A549 (cell line): ENCODE results near the gene FSTL4. TPM values are rescaled to one million over a fixed set of nuclear protein-coding genes. Genes with fewer than 3 reads are reported as not detected.

Source experiments
- ATAC-seq, 2 experiments: fragments of 200-7000 bp in 1 of 2; fragments of >200 bp in 1 of 2; cut with Nextera tagmentation in 1 of 2; cut with Tn5 transposase in 1 of 2; 3 replicates each; pipeline versions ENCODE4 v1.8.0 to v1.9.1; 2018 to 2020; ENCODE audit warnings: mild to moderate bottlenecking in 1 of 2, moderate library complexity in 1 of 2
- CTCF ChIA-PET: fragments of 300-600 bp; sonication (Branson Sonifier 250); formaldehyde crosslinking; extraction: SDS; loops from one replicate; lab custom pipeline; 2021; ENCODE audit warnings: antibody characterized with exemption, inconsistent platforms; lab: Yijun Ruan, JAX
- POLR2A ChIA-PET: fragments of 350-600 bp; formaldehyde crosslinking; extraction: SDS; loops from one replicate; lab custom pipeline; 2021; ENCODE audit warnings: antibody characterized with exemption, inconsistent platforms; lab: Yijun Ruan, JAX
- DNase-seq, 2 experiments: peaks; one replicate each; pipeline versions ENCODE4 v3.0.0 to v3.0.0-alpha.2; 2011 to 2016; ENCODE audit warnings: low read depth in 1 of 2, low spot score in 1 of 2
- FAIRE-seq: peaks from 2 replicates; lab custom pipeline; 2011; peaks lifted over from hg19 to GRCh38; lab: Jason Lieb, UNC
- H3K27ac ChIP-seq, 2 experiments: fragments of >200 bp; sonication (Bioruptor Twin); formaldehyde crosslinking; 3 replicates each; pipeline ENCODE4 v1.5.1; 2016 to 2017
- H3K4me1 ChIP-seq: fragments of >200 bp; sonication (Bioruptor Twin); formaldehyde crosslinking; 3 replicates; pipeline ENCODE4 v1.6.1; 2016
- H3K4me2 ChIP-seq: fragments of >200 bp; sonication (Bioruptor Twin); formaldehyde crosslinking; 3 replicates; pipeline ENCODE4 v1.6.1; 2016
- H3K4me3 ChIP-seq: fragments of >200 bp; sonication (Bioruptor Twin); formaldehyde crosslinking; 3 replicates; pipeline ENCODE4 v1.5.1; 2016
- H3K9me3 ChIP-seq: fragments of >200 bp; sonication (Bioruptor Twin); formaldehyde crosslinking; 3 replicates; pipeline ENCODE4 v1.6.1; 2016
- CHD2 ChIP-seq: fragments of 150-350 bp; IDR thresholded peaks from 2 replicates; pipeline ENCODE4 v1.6.1; 2014; ENCODE audit warnings: low read length; ENCODE audit not compliant: partially characterized antibody
- EHF ChIP-seq: fragments of 250-450 bp; sonication (Bioruptor Pico); IDR thresholded peaks from 2 replicates; pipeline ENCODE4 v1.5.0; 2020; ENCODE audit warnings: mild to moderate bottlenecking
- EHMT2 ChIP-seq: fragments of 200-600 bp; sonication (generic); IDR thresholded peaks from 2 replicates; pipeline ENCODE4 v1.6.1; 2016; ENCODE audit warnings: antibody characterized with exemption, low read depth, mild to moderate bottlenecking, moderate library complexity
- FOSB ChIP-seq: fragments of 250-450 bp; sonication (Bioruptor Pico); IDR thresholded peaks from 2 replicates; pipeline ENCODE4 v1.5.0; 2020; ENCODE audit warnings: mild to moderate bottlenecking, moderate library complexity
- FOSL2 ChIP-seq, 2 experiments: fragments of 450-650 bp in 1 of 2; fragments of >200 bp in 1 of 2; sonication (Bioruptor Twin) in 1 of 2; formaldehyde crosslinking; IDR thresholded peaks; 2 replicates each; pipeline versions ENCODE4 v1.5.0 to v1.6.1; 2016 to 2020; ENCODE audit warnings: mild to moderate bottlenecking in 1 of 2, moderate library complexity in 1 of 2
- GATA3 ChIP-seq: IDR thresholded peaks from 2 replicates; pipeline ENCODE4 v1.6.1; 2012; ENCODE audit warnings: borderline replicate concordance
- HEYL ChIP-seq: fragments of 250-450 bp; sonication (Bioruptor Pico); IDR thresholded peaks from 2 replicates; pipeline ENCODE4 v1.8.0; 2021; ENCODE audit warnings: mild to moderate bottlenecking, moderate library complexity
- HOXB5 ChIP-seq: fragments of 250-450 bp; sonication (Bioruptor Pico); IDR thresholded peaks from 2 replicates; pipeline ENCODE4 v1.5.0; 2020; ENCODE audit warnings: mild to moderate bottlenecking, moderate library complexity
- JUNB ChIP-seq: fragments of >200 bp; sonication (Bioruptor Twin); formaldehyde crosslinking; IDR thresholded peaks from 2 replicates; pipeline ENCODE4 v1.6.1; 2016
- KDM1A ChIP-seq: fragments of 200-600 bp; sonication (generic); IDR thresholded peaks from 2 replicates; pipeline ENCODE4 v1.6.1; 2016; ENCODE audit warnings: low read depth, mild to moderate bottlenecking
- MYC ChIP-seq: IDR thresholded peaks from 2 replicates; pipeline ENCODE4 v1.6.1; 2012; ENCODE audit warnings: mild to moderate bottlenecking, inconsistent platforms, low read length, improper control_type of control experiment, borderline replicate concordance
- PHF8 ChIP-seq: fragments of 200-600 bp; sonication (generic); IDR thresholded peaks from 2 replicates; pipeline ENCODE4 v1.6.1; 2016; ENCODE audit warnings: low read depth, mild to moderate bottlenecking, antibody characterized with exemption, moderate library complexity, borderline replicate concordance
- POLR2AphosphoS2 ChIP-seq: conservative IDR thresholded peaks from 2 replicates; pipeline ENCODE4 v1.6.1; 2012; ENCODE audit warnings: low read length, improper control_type of control experiment, inconsistent platforms
- RARB ChIP-seq: fragments of 250-450 bp; sonication (Bioruptor Pico); IDR thresholded peaks from 2 replicates; pipeline ENCODE4 v1.8.0; 2021; ENCODE audit warnings: mild to moderate bottlenecking, moderate library complexity
- ZC3H11A ChIP-seq: fragments of 450-650 bp; IDR thresholded peaks from 2 replicates; pipeline ENCODE4 v1.6.1; 2014; ENCODE audit warnings: antibody characterized with exemption, mild to moderate bottlenecking
- ZFP36 ChIP-seq: fragments of 450-650 bp; IDR thresholded peaks from 2 replicates; pipeline ENCODE4 v1.6.1; 2014; ENCODE audit warnings: borderline replicate concordance; ENCODE audit not compliant: partially characterized antibody
- ZSCAN20 ChIP-seq: fragments of 250-450 bp; sonication (Bioruptor Pico); IDR thresholded peaks from 2 replicates; pipeline ENCODE4 v1.8.0; 2022; ENCODE audit warnings: mild to moderate bottlenecking, moderate library complexity
- WGBS: methylation state at CpG from one replicate; pipeline ENCODE4 v1.1.6; 2017; ENCODE audit errors: missing lambda C conversion rate; 5-methylcytosine and 5-hydroxymethylcytosine counted together
- polyA plus RNA-seq, 4 experiments: library from polyadenylated mRNA; depleted of rRNA in 3 of 4; stranded (reverse); fragments of >200 nt; fragmentation: RNase III in 1 of 4; extraction: RNeasy Plus Mini Kit Qiagen cat#74134 plus additional on column Dnase treatment in 1 of 4; gene quantifications; 2 replicates in 3 of 4; 3 replicates in 1 of 4; pipeline ENCODE4 v1.2.3, GENCODE V29; 2011 to 2017
- TF ChIP-seq, protein P1 (sequence below): fragments of 200-600 bp; sonication (generic); IDR thresholded peaks from 2 replicates; pipeline ENCODE4 v1.6.1; 2016; ENCODE audit warnings: antibody characterized with exemption, mild to moderate bottlenecking, moderate library complexity
- TF ChIP-seq, protein P2 (sequence below): fragments of 250-450 bp; sonication (Bioruptor Pico); IDR thresholded peaks from 2 replicates; pipeline ENCODE4 v1.5.0; 2020; ENCODE audit warnings: low read depth, mild to moderate bottlenecking, moderate library complexity
- TF ChIP-seq, protein P3 (sequence below): fragments of >200 bp; sonication (Bioruptor Twin); formaldehyde crosslinking; IDR thresholded peaks from 2 replicates; pipeline ENCODE4 v1.6.1; 2016
- TF ChIP-seq, protein P4 (sequence below): fragments of 250-450 bp; sonication (Bioruptor Pico); IDR thresholded peaks from 2 replicates; pipeline ENCODE4 v1.5.0; 2021; ENCODE audit warnings: mild to moderate bottlenecking, moderate library complexity, borderline replicate concordance

The FSTL4 gene
- polyA plus RNA-seq, 2 of the 4 experiments (the other 2 are of a cell fraction), result 1.6 to 1.8 TPM

DNA sequence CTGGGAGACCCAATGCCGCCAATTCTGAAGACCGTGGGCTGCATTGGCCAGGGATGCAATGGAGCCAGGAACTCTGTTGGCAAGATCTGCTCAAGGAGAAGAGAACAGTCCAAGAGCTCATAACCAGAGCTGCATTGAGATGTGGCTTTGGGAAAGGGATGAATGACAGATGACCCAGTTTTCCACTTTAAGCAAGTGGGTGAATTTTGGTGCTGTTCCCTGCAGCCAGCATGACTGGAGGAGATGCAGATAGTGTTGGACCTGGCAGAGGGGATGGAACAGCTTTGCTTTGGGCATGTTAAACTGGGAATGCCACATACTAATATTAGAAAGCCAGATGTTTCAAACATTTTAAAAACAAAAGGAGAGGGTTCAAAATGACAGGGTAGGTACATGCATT, 143.1 kb downstream of the FSTL4 start:
- CTCF ChIA-PET, result no interaction called here
- Histone ChIP-seq H3K4me2 (no peak overlapping the region), H3K4me3 (no peak overlapping the region), H3K4me1 (no peaks in the 10 kb centered on the region), H3K27ac (no peak overlapping the region), H3K9me3 (no peaks in the 10 kb centered on the region)
- DNase-seq (no peak), ATAC-seq (no peak), FAIRE-seq (no peak)
- POLR2A ChIA-PET, result no interaction called here
- 73% methylated on average over 2 of the region's 2 CpGs for WGBS
- no peak for TF ChIP-seq RARB (CRISPR knock-in tag)
- no peak for TF ChIP-seq EHMT2
- TF ChIP-seq ZSCAN20 (CRISPR knock-in tag), result no peak

DNA sequence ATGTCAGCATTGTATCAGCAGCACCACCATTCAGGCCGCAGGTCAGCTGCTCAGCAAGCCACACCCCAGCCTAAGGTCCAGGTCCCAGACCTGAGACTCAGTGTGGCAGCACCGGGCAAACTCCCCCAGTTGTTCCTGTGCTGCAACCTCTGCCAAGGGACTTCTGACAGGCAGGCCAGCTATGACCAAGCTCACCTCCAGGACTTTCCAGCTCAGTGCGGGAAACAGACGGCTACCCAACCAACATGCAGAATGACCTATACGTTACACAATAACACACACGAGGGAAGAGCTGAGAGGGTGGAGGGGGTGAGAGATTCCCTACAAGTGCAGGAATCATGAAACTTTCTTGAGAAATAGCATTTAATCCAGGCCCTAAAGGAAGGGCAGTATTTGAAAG, 143.7 kb downstream of the FSTL4 start:
- no peak for TF ChIP-seq HEYL (CRISPR knock-in tag)
- TF ChIP-seq, protein P1, sequence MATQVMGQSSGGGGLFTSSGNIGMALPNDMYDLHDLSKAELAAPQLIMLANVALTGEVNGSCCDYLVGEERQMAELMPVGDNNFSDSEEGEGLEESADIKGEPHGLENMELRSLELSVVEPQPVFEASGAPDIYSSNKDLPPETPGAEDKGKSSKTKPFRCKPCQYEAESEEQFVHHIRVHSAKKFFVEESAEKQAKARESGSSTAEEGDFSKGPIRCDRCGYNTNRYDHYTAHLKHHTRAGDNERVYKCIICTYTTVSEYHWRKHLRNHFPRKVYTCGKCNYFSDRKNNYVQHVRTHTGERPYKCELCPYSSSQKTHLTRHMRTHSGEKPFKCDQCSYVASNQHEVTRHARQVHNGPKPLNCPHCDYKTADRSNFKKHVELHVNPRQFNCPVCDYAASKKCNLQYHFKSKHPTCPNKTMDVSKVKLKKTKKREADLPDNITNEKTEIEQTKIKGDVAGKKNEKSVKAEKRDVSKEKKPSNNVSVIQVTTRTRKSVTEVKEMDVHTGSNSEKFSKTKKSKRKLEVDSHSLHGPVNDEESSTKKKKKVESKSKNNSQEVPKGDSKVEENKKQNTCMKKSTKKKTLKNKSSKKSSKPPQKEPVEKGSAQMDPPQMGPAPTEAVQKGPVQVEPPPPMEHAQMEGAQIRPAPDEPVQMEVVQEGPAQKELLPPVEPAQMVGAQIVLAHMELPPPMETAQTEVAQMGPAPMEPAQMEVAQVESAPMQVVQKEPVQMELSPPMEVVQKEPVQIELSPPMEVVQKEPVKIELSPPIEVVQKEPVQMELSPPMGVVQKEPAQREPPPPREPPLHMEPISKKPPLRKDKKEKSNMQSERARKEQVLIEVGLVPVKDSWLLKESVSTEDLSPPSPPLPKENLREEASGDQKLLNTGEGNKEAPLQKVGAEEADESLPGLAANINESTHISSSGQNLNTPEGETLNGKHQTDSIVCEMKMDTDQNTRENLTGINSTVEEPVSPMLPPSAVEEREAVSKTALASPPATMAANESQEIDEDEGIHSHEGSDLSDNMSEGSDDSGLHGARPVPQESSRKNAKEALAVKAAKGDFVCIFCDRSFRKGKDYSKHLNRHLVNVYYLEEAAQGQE, result no peak
- TF ChIP-seq KDM1A, result no peak
- no peak for TF ChIP-seq ZSCAN20 (CRISPR knock-in tag)
- no peak for TF ChIP-seq FOSL2 (IDR thresholded peaks at IDR 0.05)
- TF ChIP-seq FOSL2 (CRISPR knock-in tag; IDR thresholded peaks at IDR 0.05), result no peak
- TF ChIP-seq, protein P2, sequence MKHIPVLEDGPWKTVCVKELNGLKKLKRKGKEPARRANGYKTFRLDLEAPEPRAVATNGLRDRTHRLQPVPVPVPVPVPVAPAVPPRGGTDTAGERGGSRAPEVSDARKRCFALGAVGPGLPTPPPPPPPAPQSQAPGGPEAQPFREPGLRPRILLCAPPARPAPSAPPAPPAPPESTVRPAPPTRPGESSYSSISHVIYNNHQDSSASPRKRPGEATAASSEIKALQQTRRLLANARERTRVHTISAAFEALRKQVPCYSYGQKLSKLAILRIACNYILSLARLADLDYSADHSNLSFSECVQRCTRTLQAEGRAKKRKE (CRISPR knock-in tag), result no peak
- TF ChIP-seq FOSB, result no peak
- no peak for TF ChIP-seq GATA3
- TF ChIP-seq POLR2AphosphoS2, result no peak
- TF ChIP-seq ZFP36, result no peak
- TF ChIP-seq, protein P3, sequence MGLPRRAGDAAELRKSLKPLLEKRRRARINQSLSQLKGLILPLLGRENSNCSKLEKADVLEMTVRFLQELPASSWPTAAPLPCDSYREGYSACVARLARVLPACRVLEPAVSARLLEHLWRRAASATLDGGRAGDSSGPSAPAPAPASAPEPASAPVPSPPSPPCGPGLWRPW, result no peak
- no peak for TF ChIP-seq HOXB5 (CRISPR knock-in tag)
- TF ChIP-seq EHF, result no peak
- TF ChIP-seq CHD2, result no peak
- TF ChIP-seq MYC, result no peak
- TF ChIP-seq ZC3H11A, result no peak
- no peak for ATAC-seq
- ChIA-PET POLR2A (no interaction called here), CTCF (interaction anchor here (1.2 kb wide), 1 partner anchor 10 kb away, joined by 3 read pairs; no protein-coding TSS in a partner anchor)
- WGBS, result 75% methylated on average over 5 of the region's 6 CpGs
- H3K4me2 ChIP-seq, result no peak overlapping the region
- H3K9me3 ChIP-seq, result no peaks in the 10 kb centered on the region
- no peak overlapping the region for H3K4me3 ChIP-seq
- H3K27ac ChIP-seq, result no peak overlapping the region
- FAIRE-seq, result no peak
- no peak for DNase-seq
- H3K4me1 ChIP-seq, result no peaks in the 10 kb centered on the region

DNA sequence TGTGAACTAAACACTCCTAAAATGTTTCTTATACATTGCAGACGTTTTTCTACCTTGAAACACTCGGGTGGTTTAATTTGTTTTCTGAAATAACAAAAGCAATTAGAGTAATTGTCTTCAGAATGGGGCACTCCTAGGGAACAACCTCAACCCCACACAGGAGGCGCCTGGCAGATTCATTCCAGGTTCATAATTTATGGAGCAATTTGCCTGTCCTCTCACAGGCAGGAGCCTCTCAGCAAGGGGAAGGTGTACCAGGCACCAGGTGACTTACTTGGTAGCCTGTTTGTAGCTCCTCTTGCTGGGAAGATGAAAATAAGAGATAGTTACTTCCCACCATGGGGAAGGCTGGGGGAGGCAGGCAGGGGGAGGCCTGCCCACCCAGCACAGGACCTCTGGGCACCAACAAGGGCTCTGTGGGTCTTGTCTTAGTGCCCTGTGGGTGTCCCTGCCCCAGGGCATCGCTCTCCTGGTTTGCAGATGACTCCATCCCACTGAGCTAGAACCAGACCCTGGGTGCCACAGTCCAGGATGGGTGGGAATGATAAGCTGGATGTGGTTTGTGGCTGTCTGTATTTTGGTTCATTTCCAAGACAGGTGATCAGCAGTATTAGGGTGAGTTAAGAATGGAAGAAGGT, 144.4 kb downstream of the FSTL4 start:
- ATAC-seq (no peak), FAIRE-seq (no peak), DNase-seq (no peak)
- ChIA-PET POLR2A (no interaction called here), CTCF (interaction anchor here (1.2 kb wide), 1 partner anchor 11 kb away, joined by 3 read pairs; no protein-coding TSS in a partner anchor)
- 44% methylated on average over 4 of the region's 4 CpGs for WGBS
- no peaks in the 10 kb centered on the region for H3K4me1 ChIP-seq
- TF ChIP-seq HOXB5 (CRISPR knock-in tag) (no peak), JUNB (no peak), PHF8 (no peak), GATA3 (no peak), KDM1A (no peak)
- TF ChIP-seq, protein P4, sequence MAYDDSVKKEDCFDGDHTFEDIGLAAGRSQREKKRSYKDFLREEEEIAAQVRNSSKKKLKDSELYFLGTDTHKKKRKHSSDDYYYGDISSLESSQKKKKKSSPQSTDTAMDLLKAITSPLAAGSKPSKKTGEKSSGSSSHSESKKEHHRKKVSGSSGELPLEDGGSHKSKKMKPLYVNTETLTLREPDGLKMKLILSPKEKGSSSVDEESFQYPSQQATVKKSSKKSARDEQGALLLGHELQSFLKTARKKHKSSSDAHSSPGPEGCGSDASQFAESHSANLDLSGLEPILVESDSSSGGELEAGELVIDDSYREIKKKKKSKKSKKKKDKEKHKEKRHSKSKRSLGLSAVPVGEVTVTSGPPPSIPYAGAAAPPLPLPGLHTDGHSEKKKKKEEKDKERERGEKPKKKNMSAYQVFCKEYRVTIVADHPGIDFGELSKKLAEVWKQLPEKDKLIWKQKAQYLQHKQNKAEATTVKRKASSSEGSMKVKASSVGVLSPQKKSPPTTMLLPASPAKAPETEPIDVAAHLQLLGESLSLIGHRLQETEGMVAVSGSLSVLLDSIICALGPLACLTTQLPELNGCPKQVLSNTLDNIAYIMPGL (CRISPR knock-in tag), result no peak
- H3K4me3 ChIP-seq, result no peak overlapping the region
- H3K27ac ChIP-seq, result no peak overlapping the region
- H3K9me3 ChIP-seq, result no peaks in the 10 kb centered on the region
- H3K4me2 ChIP-seq, result no peak overlapping the region
